Pancreas (tissue), 10 donors: ENCODE data around the gene RERE. TPM values are rescaled to one million over a fixed set of nuclear protein-coding genes. Genes with fewer than 3 reads are reported as not detected.

Experiments used
- ATAC-seq, 4 donors: fragments of 200-7000 bp; cut with Tn5 transposase; one replicate each; pipeline versions ENCODE4 v1.8.0 to v1.9.1; 2020; ENCODE audit warnings: mild to moderate bottlenecking in 4 of 4, moderate library complexity in 4 of 4
- DNase-seq, 6 donors: peaks; one replicate each; pipeline ENCODE4 v3.0.0-alpha.2; 2020
- FAIRE-seq: peaks from 2 replicates; lab custom pipeline; 2012; peaks lifted over from hg19 to GRCh38; lab: Jason Lieb, UNC
- H3K27ac ChIP-seq, 4 donors: fragments of 200-600 bp; sonication (generic); 1 replicate in 3 of 4; 2 replicates in 1 of 4; pipeline versions ENCODE4 v1.5.0 to v1.8.0; 2020
- H3K27me3 ChIP-seq, 4 donors: fragments of 200-600 bp; one replicate each; pipeline ENCODE4 v1.8.0; 2021
- H3K36me3 ChIP-seq, 3 donors: fragments of 200-600 bp; sonication (generic) in 1 of 3; one replicate each; pipeline versions ENCODE4 v1.5.0 to v1.8.0; 2020 to 2021
- H3K4me1 ChIP-seq, 3 donors: fragments of 200-600 bp; one replicate each; pipeline ENCODE4 v1.8.0; 2021
- H3K4me3 ChIP-seq, 4 donors: fragments of 200-600 bp; sonication (generic) in 2 of 4; one replicate each; pipeline versions ENCODE4 v1.5.0 to v1.8.0; 2020 to 2021
- H3K9me3 ChIP-seq, 4 donors: fragments of 200-600 bp; one replicate each; pipeline ENCODE4 v1.8.0; 2021
- CTCF ChIP-seq, 4 donors: fragments of 200-600 bp; sonication (generic) in 3 of 4; IDR thresholded peaks; one replicate each; pipeline versions ENCODE4 v1.5.0 to v1.8.0; 2021; ENCODE audit warnings: antibody characterized with exemption in 4 of 4
- WGBS, 2 donors: extraction: QIAGEN DNeasy Blood & Tissue Kit; methylation state at CpG; one replicate each; pipeline ENCODE4 v1.1.7; 2013; 5-methylcytosine and 5-hydroxymethylcytosine counted together
- intact Hi-C, 3 donors: fragments of 100-400 bp; cut with DNase I; formaldehyde crosslinking; loops; one replicate each; pipeline versions ENCODE4 v1.11.1 to v1.14.2; 2022
- polyA plus RNA-seq, 2 donors: library from polyadenylated mRNA; stranded (reverse); fragments of 200-250 nt; gene quantifications; one replicate each; pipeline ENCODE4 v1.2.3, GENCODE V29; 2013
- total RNA-seq, 6 donors: library from RNA; stranded (reverse); fragmentation: NEBNext Ultra II Directional in 4 of 6; extraction: Animal tissue kit (Norgen Biotek cat#: 25700) in 4 of 6; gene quantifications; one replicate each; pipeline versions ENCODE4 v1.2.1 to v1.2.4, GENCODE V29; 2021 to 2023
- donor health status: healthy with polysubstance abuse.
- donor health status: DM: no; HTN: no; CAD: no; lungs with moderate emphysema.
- donor health status: DM: no; HTN: no; CAD: no.
- donor health status: control.
- donor health status: control.
- donor health status: Bipolar disorder and iron deficiency.
- donor health status: DM: yes; HTN: yes; CAD: no.
- donor health status: DM: no; HTN: no; CAD: no.
- donor health status: DM: no; HTN: no; CAD: no.
- donor health status: DM: yes; HTN: yes; CAD: no.

RERE gene
- total and polyA plus RNA-seq, 8 donors, result 27.0 to 76.7 (median 50.7) TPM

- WGBS, 2 donors, result 67 to 69% methylated on average over 3 of the region's 3 CpGs
- ATAC-seq, result no peak
Measured at GRCh38 chr1:8321612-8322011, 495.8 kb downstream of the RERE start.

GRCh38 chr1:8318436-8318835 lies 499.0 kb downstream of the RERE start:
- Histone ChIP-seq H3K36me3 (no peaks in the 10 kb centered on the region), H3K27me3 (no peaks in the 10 kb centered on the region), H3K4me1 (peaks cover 6 to 12% (median 8%) of the 10 kb centered on the region in 3 donors), H3K9me3 (no peaks in the 10 kb centered on the region), H3K27ac (no peak overlapping the region), H3K4me3 (peak overlapping the region; percentile 16 to 56 (median 27))
- ATAC-seq, result no peak
- no peak for FAIRE-seq
- TF ChIP-seq CTCF (IDR thresholded peaks at IDR 0.05), result no peak
- DNase-seq, result no peak
- intact Hi-C loops, result loop anchor here in 1 of 3 donors (10.0 kb wide), 1 partner anchor 154 kb away; no protein-coding TSS in a partner anchor
- WGBS, 2 donors, result 34 to 35% methylated on average over 18 of the region's 18 CpGs

More at GRCh38 chr1:8321612-8322011, 495.8 kb downstream of the RERE start:
- FAIRE-seq (no peak), DNase-seq (no peak)
- Histone ChIP-seq H3K27me3 (no peaks in the 10 kb centered on the region), H3K4me1 (peaks cover 0 to 3% (median 0%) of the 10 kb centered on the region in 3 donors), H3K4me3 (no peak overlapping the region), H3K9me3 (no peaks in the 10 kb centered on the region), H3K36me3 (no peaks in the 10 kb centered on the region), H3K27ac (no peak overlapping the region)
- intact Hi-C loops, result loop anchor here in 1 of 3 donors (5.0 kb wide), 1 partner anchor 339 kb away; no protein-coding TSS in a partner anchor
- TF ChIP-seq CTCF (IDR thresholded peaks at IDR 0.05), result no peak

- Histone ChIP-seq H3K4me1 (peaks cover 12 to 18% (median 13%) of the 10 kb centered on the region in 3 donors), H3K4me3 (peak within 1 kb of the TSS; percentile 16 to 56 (median 27)), H3K9me3 (no peaks in the 10 kb centered on the region), H3K27ac (no peak within 1 kb of the TSS), H3K36me3 (no peaks in the 10 kb centered on the region), H3K27me3 (no peaks in the 10 kb centered on the region)
- WGBS, 2 donors, result 19 to 21% methylated on average over 63 to 75 of the region's 75 CpGs
- DNase-seq (peak in 4 of 6 donors; percentile 45 to 83 (median 72)), FAIRE-seq (no peak), ATAC-seq (peak; percentile 26 to 73 (median 58))
- TF ChIP-seq CTCF (IDR thresholded peaks at IDR 0.05), result no peak
- intact Hi-C loops, result loop anchor here in 1 of 3 donors (10.0 kb wide), 1 partner anchor 153 kb away; no protein-coding TSS in a partner anchor
Measured at GRCh38 chr1:8317647-8318381, 499.6 kb downstream of the RERE start, which contains the start of gene SLC45A1. TSS of gene SLC45A1 (plus strand) at chr1:8318114. CDS start at chr1:8324330, 6,216 bp downstream.

- FAIRE-seq (no peak), DNase-seq (peak in 2 of 6 donors; percentile 40 to 57), ATAC-seq (no peak)
- H3K27me3 ChIP-seq, result no peaks in the 10 kb centered on the region
- no peaks in the 10 kb centered on the region for H3K36me3 ChIP-seq
- no peak overlapping the region for H3K27ac ChIP-seq
- H3K9me3 ChIP-seq, result no peaks in the 10 kb centered on the region
- H3K4me3 ChIP-seq, result no peak overlapping the region
- whole genome bisulfite sequencing, 2 donors, result 78 to 89% methylated on average over 14 of the region's 14 CpGs
- TF ChIP-seq CTCF (IDR thresholded peaks at IDR 0.05), result no peak
- peaks cover 12 to 29% (median 16%) of the 10 kb centered on the region in 3 donors for H3K4me1 ChIP-seq
- intact Hi-C loops, result loop anchor here in 1 of 3 donors (10.0 kb wide), 1 partner anchor 151 kb away; no protein-coding TSS in a partner anchor
Measured at GRCh38 chr1:8315573-8316475, 501.6 kb downstream of the RERE start.
